ENCODE measurements around the gene C4B.
"Not testable (repeated sequence)": the region's sequence is repeated elsewhere in the genome, so short reads cannot be mapped to it uniquely, and the experiment has no call there.

GRCh38 chr6:32067521-32067920 lies 52.9 kb downstream of the C4B start:
- not testable (repeated sequence) for TF ChIP-seq ZNF174 (tag by site-specific recombination; IDR thresholded peaks at IDR 0.05); CTCF (tag by site-specific recombination; IDR thresholded peaks at IDR 0.05); IKZF3 (tag by site-specific recombination; IDR thresholded peaks at IDR 0.05); ZFP3 (tag by site-specific recombination; IDR thresholded peaks at IDR 0.05; ENCODE audit: low read depth)
